Osteoblast (primary cell): ENCODE measurements around the gene CYP4F12. TPM values are rescaled to one million over a fixed set of nuclear protein-coding genes. Genes with fewer than 3 reads are reported as not detected.
"Not testable (repeated sequence)": the region's sequence is repeated elsewhere in the genome, so short reads cannot be mapped to it uniquely, and the experiment has no call there.

Source experiments
- DNase-seq: peaks from one replicate; pipeline ENCODE4 v3.0.0; 2011; ENCODE audit warnings: low spot score, mixed read lengths; ENCODE audit not compliant: insufficient read length; ENCODE audit errors: missing footprints
- H2AFZ ChIP-seq: 2 replicates; pipeline ENCODE4 v1.6.0; 2011; ENCODE audit warnings: mild to moderate bottlenecking, low read length
- H3K27ac ChIP-seq: 2 replicates; pipeline ENCODE4 v1.5.1; 2011; ENCODE audit warnings: mild to moderate bottlenecking, low read depth, low read length, moderate library complexity
- H3K27me3 ChIP-seq: 2 replicates; pipeline ENCODE4 v1.6.0; 2012; ENCODE audit warnings: mild to moderate bottlenecking, control low read depth, inconsistent platforms, low read length, moderate library complexity; ENCODE audit not compliant: insufficient read depth
- H3K36me3 ChIP-seq: 2 replicates; pipeline ENCODE4 v1.5.1; 2011; ENCODE audit warnings: mild to moderate bottlenecking, low read length, control low read depth, moderate library complexity; ENCODE audit not compliant: insufficient read depth
- H3K4me1 ChIP-seq: 2 replicates; pipeline ENCODE4 v1.5.1; 2011; ENCODE audit warnings: mild to moderate bottlenecking, low read length, control low read depth, moderate library complexity; ENCODE audit not compliant: insufficient read depth
- H3K4me2 ChIP-seq: 2 replicates; pipeline ENCODE4 v1.6.0; 2011; ENCODE audit warnings: mild to moderate bottlenecking, low read length; ENCODE audit not compliant: insufficient read depth
- H3K4me3 ChIP-seq: fragments of 200-600 bp; sonication (generic); 3 replicates; pipeline ENCODE4 v1.5.1; 2012; ENCODE audit warnings: mild to moderate bottlenecking, low read length, inconsistent platforms; ENCODE audit not compliant: insufficient read depth
- H3K79me2 ChIP-seq: 2 replicates; pipeline ENCODE4 v1.6.0; 2012; ENCODE audit warnings: mild to moderate bottlenecking, low read length, control low read depth, inconsistent platforms; ENCODE audit not compliant: insufficient read depth
- H3K9me3 ChIP-seq: 2 replicates; pipeline ENCODE4 v1.5.1; 2011; ENCODE audit warnings: low read depth, low read length, control low read depth
- H4K20me1 ChIP-seq: 2 replicates; pipeline ENCODE4 v1.6.0; 2012; ENCODE audit warnings: mild to moderate bottlenecking, low read length, control low read depth; ENCODE audit not compliant: insufficient read depth
- CTCF ChIP-seq: IDR thresholded peaks from 2 replicates; pipeline ENCODE4 v1.5.1; 2011; ENCODE audit warnings: mild to moderate bottlenecking, low read depth, low read length, moderate library complexity; ENCODE audit errors: extremely low read depth
- total RNA-seq: library from RNA; depleted of rRNA; stranded (reverse); fragments of >200 nt; gene quantifications from 2 replicates; pipeline ENCODE4 v1.2.3, GENCODE V29; 2012

CYP4F12 gene
- total RNA-seq, 1 donor: not detected

- Histone ChIP-seq H3K27me3 (no peaks in the 10 kb centered on the region), H3K79me2 (no peaks in the 10 kb centered on the region), H4K20me1 (no peaks in the 10 kb centered on the region), H3K4me1 (no peaks in the 10 kb centered on the region), H3K27ac (no peak overlapping the region), H3K9me3 (no peaks in the 10 kb centered on the region), H3K4me2 (no peak overlapping the region), H3K4me3 (no peak overlapping the region), H3K36me3 (no peaks in the 10 kb centered on the region), H2AFZ (no peak overlapping the region)
- no peak for TF ChIP-seq CTCF
- no peak for DNase-seq
Measured at GRCh38 chr19:15644066-15644741, 28.7 kb upstream of the CYP4F12 start.

- Histone ChIP-seq H3K36me3 (no peaks in the 10 kb centered on the region), H3K4me3 (no peak overlapping the region), H3K27me3 (no peaks in the 10 kb centered on the region), H3K9me3 (no peaks in the 10 kb centered on the region), H3K79me2 (no peaks in the 10 kb centered on the region), H3K4me1 (no peaks in the 10 kb centered on the region), H4K20me1 (no peaks in the 10 kb centered on the region), H3K4me2 (no peak overlapping the region), H3K27ac (no peak overlapping the region), H2AFZ (no peak overlapping the region)
- TF ChIP-seq CTCF: no peak
- no peak for DNase-seq
Measured at GRCh38 chr19:15644816-15645215, 28.1 kb upstream of the CYP4F12 start.

- Histone ChIP-seq H3K4me2 (no peak overlapping the region), H3K27ac (no peak overlapping the region), H3K4me3 (no peak overlapping the region), H3K27me3 (no peaks in the 10 kb centered on the region), H2AFZ (no peak overlapping the region), H4K20me1 (no peaks in the 10 kb centered on the region), H3K79me2 (no peaks in the 10 kb centered on the region), H3K4me1 (no peaks in the 10 kb centered on the region), H3K9me3 (no peaks in the 10 kb centered on the region), H3K36me3 (no peaks in the 10 kb centered on the region)
- no peak for DNase-seq
- TF ChIP-seq CTCF: no peak
Measured at GRCh38 chr19:15649526-15649925, 23.4 kb upstream of the CYP4F12 start.

- not testable (repeated sequence) for H2AFZ ChIP-seq, H3K27ac ChIP-seq, H3K9me3 ChIP-seq, H3K4me3 ChIP-seq, DNase-seq, H3K27me3 ChIP-seq, H3K79me2 ChIP-seq, H3K4me2 ChIP-seq, H3K4me1 ChIP-seq, H4K20me1 ChIP-seq, H3K36me3 ChIP-seq
Measured at GRCh38 chr19:15650123-15650522, 22.8 kb upstream of the CYP4F12 start.
